Stimulated activated CD4-positive, alpha-beta T cell treated with anti-CD3 and anti-CD28 coated beads, Interleukin-1b, Interleukin-23, amount 100 ng/mL, for 24 hours (primary cell): ENCODE measurements around the gene LCN10.
"Not testable (repeated sequence)": the region's sequence is repeated elsewhere in the genome, so short reads cannot be mapped to it uniquely, and the experiment has no call there.

Experiments
- DNase-seq, 4 experiments: peaks; one replicate each; pipeline ENCODE4 v3.0.0-alpha.2; 2020; ENCODE audit warnings: low read depth in 4 of 4, low spot score in 1 of 4

Gene LCN10

GRCh38 chr9:136721339-136722092, 21.2 kb downstream of the LCN10 start:
- no peak for DNase-seq

- DNase-seq, result no peak
Measured at GRCh38 chr9:136720898-136721338, 21.8 kb downstream of the LCN10 start.

GRCh38 chr9:136720251-136720897, 22.4 kb downstream of the LCN10 start:
- DNase-seq, result no peak

- no peak for DNase-seq
Measured at GRCh38 chr9:136719195-136719880, 23.4 kb downstream of the LCN10 start.

DNA sequence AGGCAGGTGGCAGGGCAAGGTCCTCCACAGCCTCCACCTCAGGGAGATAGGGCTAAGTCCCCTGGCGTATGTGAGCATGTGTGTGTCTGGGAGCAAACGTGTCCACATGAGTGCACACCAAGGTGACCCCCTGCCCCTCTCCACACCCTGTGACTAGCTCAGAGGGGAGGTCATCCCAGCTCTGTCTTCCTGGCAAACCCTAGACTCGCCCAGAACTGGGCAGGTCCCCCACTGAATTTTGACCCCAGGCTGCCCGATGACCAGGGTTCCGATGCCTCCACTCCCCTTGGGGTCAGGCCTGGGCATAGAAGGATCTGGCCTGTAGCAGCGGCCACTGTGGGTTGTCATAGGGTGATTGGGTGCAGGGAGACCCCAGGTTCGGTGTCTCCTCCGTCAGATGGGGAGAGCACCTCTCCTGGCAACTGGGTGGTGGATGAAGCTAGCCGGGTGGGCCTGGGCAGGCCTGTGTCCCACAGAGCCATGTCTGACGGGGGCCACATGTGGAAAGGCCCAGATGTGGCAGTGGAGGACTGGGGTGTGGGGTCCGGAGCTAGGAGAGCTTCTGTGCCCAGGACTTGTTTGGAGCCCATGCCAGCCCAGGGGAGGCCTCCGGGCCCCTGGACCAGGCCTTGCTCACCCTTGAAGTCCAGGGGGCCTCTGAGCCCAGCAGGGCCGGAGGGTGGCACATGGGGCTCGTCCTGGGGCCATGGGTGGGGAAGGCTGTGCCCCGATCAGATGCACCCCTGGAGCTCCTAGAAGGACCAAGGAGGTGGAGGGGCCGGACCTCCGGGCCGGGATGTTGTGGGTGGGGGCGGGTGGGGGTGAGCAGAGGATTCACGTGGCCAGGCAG, 24.2 kb downstream of the LCN10 start:
- DNase-seq, result no peak

GRCh38 chr9:136717399-136717798, 25.3 kb downstream of the LCN10 start:
- no peak for DNase-seq

GRCh38 chr9:136714893-136715274, 27.9 kb downstream of the LCN10 start:
- DNase-seq, result no peak

GRCh38 chr9:136714096-136714892, 28.4 kb downstream of the LCN10 start:
- no peak for DNase-seq

DNA sequence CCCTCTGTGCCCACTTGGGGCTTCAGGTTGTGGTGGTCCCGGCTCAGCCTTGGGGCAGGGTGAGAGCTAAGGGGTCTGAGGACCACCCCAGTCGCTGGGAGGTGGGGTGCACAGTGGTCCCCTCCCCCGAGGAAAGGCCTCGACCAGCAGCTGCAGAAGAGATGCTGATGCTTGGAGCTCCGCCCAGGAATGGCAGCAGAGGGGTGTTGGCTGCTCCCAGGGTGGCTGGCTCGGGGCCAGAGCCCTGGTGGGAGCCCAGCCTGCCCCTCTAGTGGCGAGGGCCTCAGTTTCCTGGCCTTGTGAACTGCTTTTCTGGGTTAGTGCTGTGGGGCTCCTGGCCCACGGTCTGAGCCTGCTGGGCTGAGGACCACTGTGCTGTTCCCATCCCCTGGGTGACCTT, 29.2 kb downstream of the LCN10 start:
- no peak for DNase-seq

GRCh38 chr9:136712690-136713544, 29.8 kb downstream of the LCN10 start:
- no peak for DNase-seq

GRCh38 chr9:136711751-136712689, 30.7 kb downstream of the LCN10 start, which contains the start of gene DIPK1B:
Gene DIPK1B (plus strand): TSS chr9:136712572. CDS start chr9:136712666, 94 bp downstream.
- DNase-seq, result no peak

DNA sequence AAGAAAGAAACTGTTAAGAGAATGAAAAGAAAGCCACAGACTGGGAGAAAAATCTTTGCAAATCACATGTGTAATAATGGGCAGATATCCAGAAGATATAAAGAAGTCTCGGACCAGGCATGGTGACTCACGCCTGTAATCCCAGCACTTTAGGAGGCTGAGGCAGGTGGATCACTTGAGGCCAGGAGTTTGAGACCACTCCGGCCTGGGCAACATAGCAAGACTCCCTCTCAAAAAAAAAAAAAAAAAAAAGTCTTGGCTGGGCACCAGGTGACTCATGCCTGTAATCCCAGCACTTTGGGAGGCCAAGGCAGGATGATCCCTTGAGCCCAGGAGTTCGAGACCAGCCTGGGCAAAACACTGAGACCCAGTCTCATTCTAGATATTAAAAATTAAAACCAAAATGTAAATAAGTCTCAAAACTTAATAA, 31.5 kb downstream of the LCN10 start:
- DNase-seq, result not testable (repeated sequence)

DNA sequence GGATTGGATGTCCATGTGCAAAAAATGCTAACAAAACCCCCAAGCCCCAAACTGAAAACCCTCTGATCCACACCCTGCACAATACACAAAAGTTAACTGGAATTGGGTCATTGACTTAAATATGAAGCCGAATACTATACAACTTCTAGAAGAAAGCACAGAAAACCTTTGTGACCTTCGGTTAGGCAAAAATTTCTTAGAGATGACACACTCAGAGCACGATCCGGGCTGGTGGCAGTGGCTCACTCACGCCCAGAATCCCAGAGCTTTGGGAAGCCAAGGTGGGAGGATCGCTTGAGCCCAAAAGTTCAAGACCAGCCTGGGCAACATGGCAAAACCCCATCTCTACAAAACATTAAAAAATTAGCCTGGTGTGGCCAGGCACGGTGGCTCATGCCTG, 32.2 kb downstream of the LCN10 start:
- DNase-seq, result no peak

- DNase-seq, result no peak
Measured at GRCh38 chr9:136709454-136710109, 33.2 kb downstream of the LCN10 start.

DNA sequence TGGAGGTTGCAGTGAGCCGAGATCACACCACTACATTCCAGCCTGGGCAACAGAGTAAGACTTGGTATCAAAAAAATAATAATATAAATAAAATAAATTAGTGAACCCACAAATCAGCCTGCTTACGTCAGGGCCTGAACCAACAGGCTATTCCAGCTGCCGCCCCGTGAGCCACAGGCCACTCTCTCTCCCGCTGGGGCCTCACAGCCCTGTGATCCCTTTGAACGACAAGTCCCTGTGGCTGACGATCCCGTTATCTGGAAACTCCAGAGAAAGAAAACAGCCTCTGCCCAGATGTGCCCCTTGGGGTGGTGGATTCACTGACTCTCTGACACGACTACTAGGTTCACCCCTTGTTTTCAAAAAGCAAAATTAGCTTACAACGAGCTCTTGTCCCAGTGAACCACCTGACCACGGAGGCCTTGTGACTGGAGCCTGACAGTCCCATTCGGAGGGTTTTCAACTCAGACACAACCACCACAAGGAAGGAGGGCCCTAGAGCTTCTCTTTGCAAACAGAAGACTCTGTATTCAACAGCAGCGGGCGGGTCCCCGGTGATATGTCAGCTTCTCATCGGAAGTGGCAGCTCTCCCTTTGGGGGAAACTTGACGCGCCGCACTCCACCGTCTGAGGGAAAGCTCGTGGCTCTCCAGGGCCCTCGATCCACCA, 34.8 kb downstream of the LCN10 start:
- DNase-seq, result no peak

GRCh38 chr9:136707011-136707410, 35.7 kb downstream of the LCN10 start:
- no peak for DNase-seq

- DNase-seq, result no peak
Measured at GRCh38 chr9:136705564-136705963, 37.2 kb downstream of the LCN10 start.
